ENCODE results near the gene SLC2A3.
"Not testable (repeated sequence)": the region's sequence is repeated elsewhere in the genome, so short reads cannot be mapped to it uniquely, and the experiment has no call there.

The SLC2A3 gene

GRCh38 chr12:7917392-7918267 is 18.4 kb downstream of the SLC2A3 start:
- ChIA-PET POLR2A (interaction anchor here (0.6 to 1.2 kb wide), 4 partner anchors 10 to 43 kb away, joined by 3 to 5 read pairs (median 4); no protein-coding TSS in a partner anchor), CTCF (interaction anchor here (1.3 to 2.3 kb wide), 5 partner anchors 10 to 43 kb away, joined by 3 to 18 read pairs (median 4); no protein-coding TSS in a partner anchor)
- TF ChIP-seq CTCF (IDR thresholded peaks at IDR 0.05; ENCODE audit: control extremely low read depth, extremely low read depth, low read depth, missing control alignments), result no peak
- no peak for DNase-seq (ENCODE audit: extremely low spot score)

- ChIA-PET CTCF (interaction anchor here (1.5 to 2.3 kb wide), 2 partner anchors 9 to 17 kb away, joined by 4 to 18 read pairs; no protein-coding TSS in a partner anchor), POLR2A (interaction anchor here (1.1 kb wide), 1 partner anchor 14 kb away, joined by 3 read pairs; no protein-coding TSS in a partner anchor)
- no peak for TF ChIP-seq CTCF (IDR thresholded peaks at IDR 0.05; ENCODE audit: control extremely low read depth, extremely low read depth, low read depth, missing control alignments)
- DNase-seq (ENCODE audit: extremely low spot score), result no peak
Observed at GRCh38 chr12:7916936-7917335, 19.1 kb downstream of the SLC2A3 start.

GRCh38 chr12:7915661-7916403 is 20.2 kb downstream of the SLC2A3 start:
- no peak for TF ChIP-seq CTCF (IDR thresholded peaks at IDR 0.05; ENCODE audit: control extremely low read depth, extremely low read depth, low read depth, missing control alignments)
- ChIA-PET CTCF (no interaction called here), POLR2A (interaction anchor here (0.5 kb wide), 1 partner anchor 81 kb away, joined by 4 read pairs; no protein-coding TSS in a partner anchor)
- no peak for DNase-seq (ENCODE audit: extremely low spot score)

GRCh38 chr12:7910106-7910505 is 25.9 kb downstream of the SLC2A3 start:
- DNase-seq (ENCODE audit: extremely low spot score); POLR2A ChIA-PET; CTCF ChIA-PET: not testable (repeated sequence)

- TF ChIP-seq CTCF (IDR thresholded peaks at IDR 0.05; ENCODE audit: control extremely low read depth, extremely low read depth, low read depth, missing control alignments), result peak; percentile 21
- DNase-seq (ENCODE audit: extremely low spot score), result peak; percentile 21
- POLR2A ChIA-PET, result interaction anchor here (1.2 kb wide), 1 partner anchor 12 kb away, joined by 3 read pairs; no protein-coding TSS in a partner anchor
- CTCF ChIA-PET, result interaction anchor here (1.5 kb wide), 1 partner anchor 11 kb away, joined by 4 read pairs; no protein-coding TSS in a partner anchor
Observed at GRCh38 chr12:7907009-7907408, 29.0 kb downstream of the SLC2A3 start.

- DNase-seq (ENCODE audit: extremely low spot score); POLR2A ChIA-PET; CTCF ChIA-PET: not testable (repeated sequence)
Observed at GRCh38 chr12:7906303-7906702, 29.7 kb downstream of the SLC2A3 start.

- ChIA-PET POLR2A (interaction anchor here (0.8 kb wide), 1 partner anchor 31 kb away, joined by 5 read pairs; the partner anchor contains the start of gene SLC2A3), CTCF (interaction anchor here (1.1 to 1.2 kb wide), 3 partner anchors 11 to 46 kb away, joined by 3 read pairs; no protein-coding TSS in a partner anchor)
- not testable (repeated sequence) for DNase-seq (ENCODE audit: extremely low spot score)
Observed at GRCh38 chr12:7905600-7906125, 30.3 kb downstream of the SLC2A3 start.

Measured in GM10248 (cell line).